Measurements from ENCODE around the gene ODAM.
"Not testable (repeated sequence)": the region's sequence is repeated elsewhere in the genome, so short reads cannot be mapped to it uniquely, and the experiment has no call there.

Gene ODAM

GRCh38 chr4:70225824-70226223, 30.3 kb downstream of the ODAM start, which contains the start of gene FDCSP:
TSS of gene FDCSP (plus strand) at chr4:70226124. CDS start at chr4:70231195, 5,071 bp downstream.
- DNase-seq, result no peak

GRCh38 chr4:70236125-70236524, 40.6 kb downstream of the ODAM start:
- DNase-seq, result no peak

- no peak for DNase-seq
Observed at GRCh38 chr4:70239131-70239883, 43.8 kb downstream of the ODAM start.

GRCh38 chr4:70239884-70240591, 44.5 kb downstream of the ODAM start:
- DNase-seq, result no peak

- not testable (repeated sequence) for DNase-seq
Observed at GRCh38 chr4:70242297-70242696, 46.8 kb downstream of the ODAM start, which contains the start of gene CSN3. TSS of gene CSN3 (plus strand) at chr4:70242597. CDS start at chr4:70244820, 2,223 bp downstream.

- DNase-seq, result no peak
Observed at GRCh38 chr4:70243091-70243490, 47.6 kb downstream of the ODAM start.

GRCh38 chr4:70251250-70251944, 55.9 kb downstream of the ODAM start:
- DNase-seq, result no peak

- DNase-seq, result no peak
Observed at GRCh38 chr4:70251945-70252277, 56.4 kb downstream of the ODAM start.

All from left hindlimb (tissue), 1 donor.